Liver (tissue), 3 donors: ENCODE data around the gene TNK1.

Experiments used
- GABPA ChIP-seq, 2 donors: IDR thresholded peaks in 1 of 2; conservative IDR thresholded peaks in 1 of 2; 2 replicates each; pipeline ENCODE4 v1.6.1; 2016; ENCODE audit warnings: antibody characterized with exemption in 2 of 2, mild to moderate bottlenecking in 1 of 2, moderate library complexity in 1 of 2
- HNF4G ChIP-seq: IDR thresholded peaks from 2 replicates; pipeline ENCODE4 v1.6.1; 2016; ENCODE audit warnings: antibody characterized with exemption
- RAD21 ChIP-seq, 2 donors: IDR thresholded peaks; 2 replicates each; pipeline ENCODE4 v1.6.1; 2016; ENCODE audit warnings: antibody characterized with exemption in 2 of 2, mild to moderate bottlenecking in 2 of 2
- SP1 ChIP-seq: IDR thresholded peaks from 2 replicates; pipeline ENCODE4 v1.6.1; 2018; ENCODE audit warnings: antibody characterized with exemption, mild to moderate bottlenecking
- TAF1 ChIP-seq: conservative IDR thresholded peaks from 2 replicates; pipeline ENCODE4 v1.6.1; 2016; ENCODE audit warnings: antibody characterized with exemption, mild to moderate bottlenecking
- YY1 ChIP-seq: IDR thresholded peaks from 2 replicates; pipeline ENCODE4 v1.6.1; 2016; ENCODE audit warnings: antibody characterized with exemption, mild to moderate bottlenecking
- TF ChIP-seq, protein P1 (sequence below): fragments of 150-350 bp; IDR thresholded peaks from 2 replicates; pipeline ENCODE4 v1.5.1; 2017; ENCODE audit warnings: improper control_type of control experiment, low read depth, low read length; ENCODE audit not compliant: missing input control
- TF ChIP-seq, protein P2 (sequence below): IDR thresholded peaks from 2 replicates; pipeline ENCODE4 v1.6.1; 2016; ENCODE audit warnings: antibody characterized with exemption
- TF ChIP-seq, protein P3 (sequence below): IDR thresholded peaks from 2 replicates; pipeline ENCODE4 v1.6.1; 2016; ENCODE audit warnings: antibody characterized with exemption
- TF ChIP-seq, protein P4 (sequence below): IDR thresholded peaks from 2 replicates; pipeline ENCODE4 v1.6.1; 2016; ENCODE audit warnings: antibody characterized with exemption
- donor health status: healthy.
- donor health status: healthy.

DNA sequence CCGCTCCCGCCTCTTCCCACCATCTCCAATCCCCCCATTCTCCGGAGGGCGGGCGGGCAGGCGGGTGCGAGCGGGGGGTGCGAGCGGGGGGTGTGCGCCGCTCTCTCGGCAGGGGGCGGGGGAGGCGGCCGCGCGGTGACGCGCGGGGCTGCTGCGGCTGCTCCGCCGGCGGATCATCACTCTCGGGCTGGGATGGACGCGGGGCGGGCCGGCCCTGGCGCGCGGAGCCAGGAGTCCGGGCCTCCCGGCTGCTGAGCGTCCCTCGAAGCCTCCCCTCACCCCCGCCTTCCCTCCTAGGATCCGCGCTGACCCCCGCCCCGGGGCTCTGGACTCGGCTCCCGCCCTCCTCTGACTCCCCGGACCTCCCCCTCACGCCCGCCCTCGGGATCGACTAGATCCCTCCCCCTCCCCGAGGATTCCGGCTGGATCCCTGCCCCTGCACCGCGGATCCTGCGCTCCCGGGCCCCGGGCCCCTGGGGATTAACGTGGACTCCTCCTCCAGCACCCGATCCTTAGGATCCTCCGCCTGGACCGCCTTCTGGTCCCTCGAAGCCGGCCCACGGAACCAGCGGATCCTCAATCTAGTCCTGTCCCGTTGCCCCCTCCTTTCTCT is 24.0 kb downstream of the TNK1 start:
- TF ChIP-seq SP1 = no peak
- TF ChIP-seq, protein P1, sequence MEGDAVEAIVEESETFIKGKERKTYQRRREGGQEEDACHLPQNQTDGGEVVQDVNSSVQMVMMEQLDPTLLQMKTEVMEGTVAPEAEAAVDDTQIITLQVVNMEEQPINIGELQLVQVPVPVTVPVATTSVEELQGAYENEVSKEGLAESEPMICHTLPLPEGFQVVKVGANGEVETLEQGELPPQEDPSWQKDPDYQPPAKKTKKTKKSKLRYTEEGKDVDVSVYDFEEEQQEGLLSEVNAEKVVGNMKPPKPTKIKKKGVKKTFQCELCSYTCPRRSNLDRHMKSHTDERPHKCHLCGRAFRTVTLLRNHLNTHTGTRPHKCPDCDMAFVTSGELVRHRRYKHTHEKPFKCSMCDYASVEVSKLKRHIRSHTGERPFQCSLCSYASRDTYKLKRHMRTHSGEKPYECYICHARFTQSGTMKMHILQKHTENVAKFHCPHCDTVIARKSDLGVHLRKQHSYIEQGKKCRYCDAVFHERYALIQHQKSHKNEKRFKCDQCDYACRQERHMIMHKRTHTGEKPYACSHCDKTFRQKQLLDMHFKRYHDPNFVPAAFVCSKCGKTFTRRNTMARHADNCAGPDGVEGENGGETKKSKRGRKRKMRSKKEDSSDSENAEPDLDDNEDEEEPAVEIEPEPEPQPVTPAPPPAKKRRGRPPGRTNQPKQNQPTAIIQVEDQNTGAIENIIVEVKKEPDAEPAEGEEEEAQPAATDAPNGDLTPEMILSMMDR = no peak
- no peak for TF ChIP-seq TAF1
- TF ChIP-seq RAD21 (IDR thresholded peaks at IDR 0.05) = no peak
- TF ChIP-seq, protein P2, sequence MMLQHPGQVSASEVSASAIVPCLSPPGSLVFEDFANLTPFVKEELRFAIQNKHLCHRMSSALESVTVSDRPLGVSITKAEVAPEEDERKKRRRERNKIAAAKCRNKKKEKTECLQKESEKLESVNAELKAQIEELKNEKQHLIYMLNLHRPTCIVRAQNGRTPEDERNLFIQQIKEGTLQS = no peak
- TF ChIP-seq, protein P3, sequence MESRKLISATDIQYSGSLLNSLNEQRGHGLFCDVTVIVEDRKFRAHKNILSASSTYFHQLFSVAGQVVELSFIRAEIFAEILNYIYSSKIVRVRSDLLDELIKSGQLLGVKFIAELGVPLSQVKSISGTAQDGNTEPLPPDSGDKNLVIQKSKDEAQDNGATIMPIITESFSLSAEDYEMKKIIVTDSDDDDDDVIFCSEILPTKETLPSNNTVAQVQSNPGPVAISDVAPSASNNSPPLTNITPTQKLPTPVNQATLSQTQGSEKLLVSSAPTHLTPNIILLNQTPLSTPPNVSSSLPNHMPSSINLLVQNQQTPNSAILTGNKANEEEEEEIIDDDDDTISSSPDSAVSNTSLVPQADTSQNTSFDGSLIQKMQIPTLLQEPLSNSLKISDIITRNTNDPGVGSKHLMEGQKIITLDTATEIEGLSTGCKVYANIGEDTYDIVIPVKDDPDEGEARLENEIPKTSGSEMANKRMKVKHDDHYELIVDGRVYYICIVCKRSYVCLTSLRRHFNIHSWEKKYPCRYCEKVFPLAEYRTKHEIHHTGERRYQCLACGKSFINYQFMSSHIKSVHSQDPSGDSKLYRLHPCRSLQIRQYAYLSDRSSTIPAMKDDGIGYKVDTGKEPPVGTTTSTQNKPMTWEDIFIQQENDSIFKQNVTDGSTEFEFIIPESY = no peak
- TF ChIP-seq GABPA (IDR thresholded peaks at IDR 0.05 in 1 of 2, conservative IDR thresholded peaks at IDR 0.05 in 1 of 2) = no peak
- TF ChIP-seq, protein P4, sequence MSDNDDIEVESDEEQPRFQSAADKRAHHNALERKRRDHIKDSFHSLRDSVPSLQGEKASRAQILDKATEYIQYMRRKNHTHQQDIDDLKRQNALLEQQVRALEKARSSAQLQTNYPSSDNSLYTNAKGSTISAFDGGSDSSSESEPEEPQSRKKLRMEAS = no peak
- no peak for TF ChIP-seq YY1
- TF ChIP-seq HNF4G = no peak
